Measurements from ENCODE around the gene NCDN. TPM values are rescaled to one million over a fixed set of nuclear protein-coding genes. Genes with fewer than 3 reads are reported as not detected.

The NCDN gene
- total and polyA plus RNA-seq, 2 of the 8 experiments (the other 6 are each of a cell fraction or from before 2014, with no cell fraction given), result 26.2 to 35.4 TPM

GRCh38 chr1:35532497-35533223 is 24.9 kb upstream of the NCDN start (continued):
- TF ChIP-seq BACH1 (IDR thresholded peaks at IDR 0.05; ENCODE audit: low read length), result no peak
- TF ChIP-seq KDM4A (IDR thresholded peaks at IDR 0.05; ENCODE audit: low read depth, low read length, severe bottlenecking), result no peak
- TF ChIP-seq, protein P1, sequence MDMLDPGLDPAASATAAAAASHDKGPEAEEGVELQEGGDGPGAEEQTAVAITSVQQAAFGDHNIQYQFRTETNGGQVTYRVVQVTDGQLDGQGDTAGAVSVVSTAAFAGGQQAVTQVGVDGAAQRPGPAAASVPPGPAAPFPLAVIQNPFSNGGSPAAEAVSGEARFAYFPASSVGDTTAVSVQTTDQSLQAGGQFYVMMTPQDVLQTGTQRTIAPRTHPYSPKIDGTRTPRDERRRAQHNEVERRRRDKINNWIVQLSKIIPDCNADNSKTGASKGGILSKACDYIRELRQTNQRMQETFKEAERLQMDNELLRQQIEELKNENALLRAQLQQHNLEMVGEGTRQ (IDR thresholded peaks at IDR 0.05; ENCODE audit: low read length), result no peak
- TF ChIP-seq POU5F1 (IDR thresholded peaks at IDR 0.05; ENCODE audit: low read depth, low read length), result no peak
- no peak for TF ChIP-seq KDM1A (IDR thresholded peaks at IDR 0.05; ENCODE audit: borderline replicate concordance, low read length)
- TF ChIP-seq ZNF274 (IDR thresholded peaks at IDR 0.05; ENCODE audit: borderline replicate concordance, extremely low read depth, low read length), result no peak
- no peak for TF ChIP-seq BRCA1 (IDR thresholded peaks at IDR 0.05; ENCODE audit: low read depth, low read length)
- TF ChIP-seq FOSL1 (IDR thresholded peaks at IDR 0.05; ENCODE audit: insufficient read depth, low read depth, low read length), result no peak
- TF ChIP-seq CHD7 (IDR thresholded peaks at IDR 0.05; ENCODE audit: insufficient replicate concordance, low read length), result no peak

Measured in H1 (cell line).